Activated T-helper 2 cell treated with anti-CD3 and anti-CD28 coated beads, Interferon-gamma antibody, Interleukin-2, Interleukin-4, amounts not matched to agents 10 μg/mL and 5 μg/mL and 100 μg/mL, durations not matched to agents 14 hours and 24 hours and 36 hours (primary cell): ENCODE data around the gene PACS2. TPM values are rescaled to one million over a fixed set of nuclear protein-coding genes. Genes with fewer than 3 reads are reported as not detected.

ENCODE experiments used
- DNase-seq: peaks from one replicate; pipeline ENCODE4 v3.0.0; 2021; ENCODE audit warnings: low spot score
- H3K27ac Mint-ChIP-seq: one replicate; pipeline ENCODE4 v1.8.0; 2021; ENCODE audit warnings: mixed read lengths
- H3K27me3 Mint-ChIP-seq: one replicate; pipeline ENCODE4 v1.8.0; 2021; ENCODE audit warnings: low read depth, mixed read lengths
- H3K36me3 Mint-ChIP-seq: one replicate; pipeline ENCODE4 v1.8.0; 2021; ENCODE audit warnings: low read depth, mixed read lengths
- H3K4me1 Mint-ChIP-seq: one replicate; pipeline ENCODE4 v1.8.0; 2021; ENCODE audit warnings: low read depth, mixed read lengths
- H3K4me3 Mint-ChIP-seq: one replicate; pipeline ENCODE4 v1.8.0; 2021; ENCODE audit warnings: low read depth, mild to moderate bottlenecking, moderate library complexity, mixed read lengths
- H3K9me3 Mint-ChIP-seq: one replicate; pipeline ENCODE4 v1.8.0; 2021; ENCODE audit warnings: mixed read lengths
- intact Hi-C: fragments of 100-400 bp; cut with micrococcal nuclease; formaldehyde crosslinking; loops from one replicate; pipeline ENCODE4 v1.15.1; 2023
- total RNA-seq: library from RNA; stranded (reverse); gene quantifications from 2 replicates; pipeline ENCODE4 v1.2.3, GENCODE V29; 2022

Gene PACS2
- total RNA-seq, 1 donor from 2014 or later, result 35.2 TPM

- H3K9me3 Mint-ChIP-seq, result no peaks in the 10 kb centered on the region
- H3K27me3 Mint-ChIP-seq, result no peaks in the 10 kb centered on the region
- no peak overlapping the region for H3K4me3 Mint-ChIP-seq
- H3K4me1 Mint-ChIP-seq, result peaks cover 5% of the 10 kb centered on the region
- peaks cover 32% of the 10 kb centered on the region for H3K36me3 Mint-ChIP-seq
- DNase-seq, result no peak
- H3K27ac Mint-ChIP-seq, result no peak overlapping the region
- intact Hi-C loops, result no loop called here
Measured at GRCh38 chr14:105433161-105433605, 118.6 kb downstream of the PACS2 start.

- H3K27ac Mint-ChIP-seq, result no peak overlapping the region
- H3K9me3 Mint-ChIP-seq, result no peaks in the 10 kb centered on the region
- peaks cover 5% of the 10 kb centered on the region for H3K4me1 Mint-ChIP-seq
- peaks cover 11% of the 10 kb centered on the region for H3K36me3 Mint-ChIP-seq
- DNase-seq, result no peak
- no peaks in the 10 kb centered on the region for H3K27me3 Mint-ChIP-seq
- H3K4me3 Mint-ChIP-seq, result no peak overlapping the region
- intact Hi-C loops, result no loop called here
Measured at GRCh38 chr14:105436402-105436801, 121.9 kb downstream of the PACS2 start.

- no peak overlapping the region for H3K4me3 Mint-ChIP-seq
- intact Hi-C loops, result no loop called here
Measured at GRCh38 chr14:105436891-105437722, 122.6 kb downstream of the PACS2 start.

GRCh38 chr14:105437723-105438500 lies 123.4 kb downstream of the PACS2 start:
- Mint-ChIP-seq H3K27ac (no peak overlapping the region), H3K4me1 (peaks cover 5% of the 10 kb centered on the region), H3K9me3 (no peaks in the 10 kb centered on the region), H3K27me3 (no peaks in the 10 kb centered on the region), H3K36me3 (peaks cover 15% of the 10 kb centered on the region), H3K4me3 (no peak overlapping the region)
- intact Hi-C loops, result no loop called here
- DNase-seq, result no peak

More at GRCh38 chr14:105436891-105437722, 122.6 kb downstream of the PACS2 start:
- Mint-ChIP-seq H3K27me3 (no peaks in the 10 kb centered on the region), H3K9me3 (no peaks in the 10 kb centered on the region), H3K36me3 (peaks cover 15% of the 10 kb centered on the region), H3K27ac (no peak overlapping the region), H3K4me1 (peaks cover 5% of the 10 kb centered on the region)
- no peak for DNase-seq

GRCh38 chr14:105439179-105439578 lies 124.6 kb downstream of the PACS2 start:
- intact Hi-C loops, result no loop called here
- Mint-ChIP-seq H3K4me3 (no peak overlapping the region), H3K36me3 (peaks cover 15% of the 10 kb centered on the region), H3K9me3 (no peaks in the 10 kb centered on the region), H3K27ac (no peak overlapping the region), H3K4me1 (peaks cover 5% of the 10 kb centered on the region), H3K27me3 (no peaks in the 10 kb centered on the region)
- no peak for DNase-seq

- no peak overlapping the region for H3K27ac Mint-ChIP-seq
- H3K9me3 Mint-ChIP-seq, result no peaks in the 10 kb centered on the region
- intact Hi-C loops, result loop anchor here (10.0 kb wide), 1 partner anchor 65 kb away; no protein-coding TSS in a partner anchor
- no peak for DNase-seq
- peaks cover 14% of the 10 kb centered on the region for H3K36me3 Mint-ChIP-seq
- H3K27me3 Mint-ChIP-seq, result no peaks in the 10 kb centered on the region
- H3K4me1 Mint-ChIP-seq, result peaks cover 3% of the 10 kb centered on the region
- H3K4me3 Mint-ChIP-seq, result no peak overlapping the region
Measured at GRCh38 chr14:105439710-105440553, 125.4 kb downstream of the PACS2 start.

- H3K27me3 Mint-ChIP-seq, result no peaks in the 10 kb centered on the region
- no peak for DNase-seq
- H3K36me3 Mint-ChIP-seq, result peaks cover 11% of the 10 kb centered on the region
- no peak overlapping the region for H3K4me3 Mint-ChIP-seq
- intact Hi-C loops, result loop anchor here (10.0 kb wide), 1 partner anchor 66 kb away; no protein-coding TSS in a partner anchor
- H3K27ac Mint-ChIP-seq, result no peak overlapping the region
- no peaks in the 10 kb centered on the region for H3K9me3 Mint-ChIP-seq
- H3K4me1 Mint-ChIP-seq, result no peaks in the 10 kb centered on the region
Measured at GRCh38 chr14:105440554-105440900, 126.0 kb downstream of the PACS2 start.

GRCh38 chr14:105440992-105441391 lies 126.4 kb downstream of the PACS2 start:
- Mint-ChIP-seq H3K9me3 (no peaks in the 10 kb centered on the region), H3K36me3 (peaks cover 7% of the 10 kb centered on the region), H3K27me3 (no peaks in the 10 kb centered on the region), H3K4me3 (no peak overlapping the region), H3K4me1 (no peaks in the 10 kb centered on the region), H3K27ac (no peak overlapping the region)
- DNase-seq, result no peak
- intact Hi-C loops, result loop anchor here (10.0 kb wide), 1 partner anchor 66 kb away; no protein-coding TSS in a partner anchor

- Mint-ChIP-seq H3K4me1 (no peaks in the 10 kb centered on the region), H3K4me3 (no peak overlapping the region), H3K9me3 (no peaks in the 10 kb centered on the region), H3K36me3 (peaks cover 4% of the 10 kb centered on the region), H3K27me3 (no peaks in the 10 kb centered on the region), H3K27ac (no peak overlapping the region)
- intact Hi-C loops, result loop anchor here (10.0 kb wide), 1 partner anchor 67 kb away; no protein-coding TSS in a partner anchor
- DNase-seq, result no peak
Measured at GRCh38 chr14:105442125-105442524, 127.6 kb downstream of the PACS2 start.

- no peak for DNase-seq
- Mint-ChIP-seq H3K36me3 (peaks cover 4% of the 10 kb centered on the region), H3K27ac (no peak overlapping the region), H3K9me3 (no peaks in the 10 kb centered on the region), H3K4me1 (no peaks in the 10 kb centered on the region), H3K4me3 (no peak overlapping the region), H3K27me3 (no peaks in the 10 kb centered on the region)
- intact Hi-C loops, result loop anchor here (10.0 kb wide), 1 partner anchor 68 kb away; no protein-coding TSS in a partner anchor
Measured at GRCh38 chr14:105442834-105443233, 128.3 kb downstream of the PACS2 start.

GRCh38 chr14:105444859-105445258 lies 130.3 kb downstream of the PACS2 start:
- Mint-ChIP-seq H3K27ac (no peak overlapping the region), H3K36me3 (peaks cover 4% of the 10 kb centered on the region), H3K4me1 (no peaks in the 10 kb centered on the region), H3K27me3 (no peaks in the 10 kb centered on the region), H3K9me3 (no peaks in the 10 kb centered on the region), H3K4me3 (no peak overlapping the region)
- intact Hi-C loops, result loop anchor here (10.0 kb wide), 1 partner anchor 70 kb away; no protein-coding TSS in a partner anchor
- DNase-seq, result no peak

GRCh38 chr14:105445290-105445689 lies 130.7 kb downstream of the PACS2 start:
- H3K36me3 Mint-ChIP-seq, result peaks cover 4% of the 10 kb centered on the region
- intact Hi-C loops, result loop anchor here (10.0 kb wide), 1 partner anchor 70 kb away; no protein-coding TSS in a partner anchor
- H3K4me3 Mint-ChIP-seq, result no peak overlapping the region
- no peaks in the 10 kb centered on the region for H3K4me1 Mint-ChIP-seq
- H3K27ac Mint-ChIP-seq, result no peak overlapping the region
- H3K27me3 Mint-ChIP-seq, result no peaks in the 10 kb centered on the region
- no peak for DNase-seq
- H3K9me3 Mint-ChIP-seq, result no peaks in the 10 kb centered on the region
